ENCODE measurements around the gene EFNA5.

DNA sequence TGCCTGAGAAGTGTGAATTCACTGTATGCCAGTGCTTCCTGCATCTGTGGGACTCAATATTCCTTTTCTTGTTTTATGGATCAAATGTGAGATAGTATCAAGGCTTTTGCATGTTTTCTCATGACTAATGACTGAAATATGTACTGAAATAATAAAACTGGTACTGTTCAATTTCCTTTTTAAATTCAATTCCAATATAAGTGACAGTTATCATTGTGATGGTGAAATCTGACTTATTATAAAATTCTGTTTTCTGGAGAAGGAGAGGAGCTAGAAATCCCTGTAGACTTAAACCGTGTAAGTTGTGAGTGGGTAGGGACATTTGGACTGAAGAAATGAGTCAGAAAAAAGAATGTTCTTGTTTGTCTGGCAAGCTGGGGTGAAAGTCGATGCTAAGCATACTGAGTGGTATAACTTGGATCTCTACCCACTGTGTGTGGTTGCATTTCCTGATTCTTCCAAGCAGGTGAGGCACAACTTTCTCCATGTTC is 245.2 kb downstream of the EFNA5 start:
- TF ChIP-seq, protein P1, sequence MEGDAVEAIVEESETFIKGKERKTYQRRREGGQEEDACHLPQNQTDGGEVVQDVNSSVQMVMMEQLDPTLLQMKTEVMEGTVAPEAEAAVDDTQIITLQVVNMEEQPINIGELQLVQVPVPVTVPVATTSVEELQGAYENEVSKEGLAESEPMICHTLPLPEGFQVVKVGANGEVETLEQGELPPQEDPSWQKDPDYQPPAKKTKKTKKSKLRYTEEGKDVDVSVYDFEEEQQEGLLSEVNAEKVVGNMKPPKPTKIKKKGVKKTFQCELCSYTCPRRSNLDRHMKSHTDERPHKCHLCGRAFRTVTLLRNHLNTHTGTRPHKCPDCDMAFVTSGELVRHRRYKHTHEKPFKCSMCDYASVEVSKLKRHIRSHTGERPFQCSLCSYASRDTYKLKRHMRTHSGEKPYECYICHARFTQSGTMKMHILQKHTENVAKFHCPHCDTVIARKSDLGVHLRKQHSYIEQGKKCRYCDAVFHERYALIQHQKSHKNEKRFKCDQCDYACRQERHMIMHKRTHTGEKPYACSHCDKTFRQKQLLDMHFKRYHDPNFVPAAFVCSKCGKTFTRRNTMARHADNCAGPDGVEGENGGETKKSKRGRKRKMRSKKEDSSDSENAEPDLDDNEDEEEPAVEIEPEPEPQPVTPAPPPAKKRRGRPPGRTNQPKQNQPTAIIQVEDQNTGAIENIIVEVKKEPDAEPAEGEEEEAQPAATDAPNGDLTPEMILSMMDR (IDR thresholded peaks at IDR 0.05; ENCODE audit: poor library complexity) = no peak
- TF ChIP-seq EZH2phosphoT487 (IDR thresholded peaks at IDR 0.05; ENCODE audit: low read depth, severe bottlenecking, unreplicated experiment) = no peak
